ENCODE measurements around the gene TEX26.
"Not testable (repeated sequence)": the region's sequence is repeated elsewhere in the genome, so short reads cannot be mapped to it uniquely, and the experiment has no call there.

TEX26 gene

GRCh38 chr13:30918662-30919405 lies 13.6 kb upstream of the TEX26 start:
- Histone ChIP-seq H3K9me3 (ENCODE audit: control insufficient read depth, insufficient read depth, low read length) (no peaks in the 10 kb centered on the region), H3K27ac (ENCODE audit: low read length) (no peak overlapping the region), H3K4me3 (ENCODE audit: low read length) (no peak overlapping the region), H3K36me3 (ENCODE audit: control insufficient read depth, insufficient read depth, low read length) (no peaks in the 10 kb centered on the region), H3K4me1 (ENCODE audit: control insufficient read depth, insufficient read depth, low read length) (no peaks in the 10 kb centered on the region), H3K27me3 (ENCODE audit: control insufficient read depth, insufficient read depth, low read length) (no peaks in the 10 kb centered on the region)
- WGBS (ENCODE audit: insufficient coverage, insufficient read length): no CpG with 5 or more reads among the region's 6 CpGs
- no peak for DNase-seq (ENCODE audit: low read depth, low spot score)

DNA sequence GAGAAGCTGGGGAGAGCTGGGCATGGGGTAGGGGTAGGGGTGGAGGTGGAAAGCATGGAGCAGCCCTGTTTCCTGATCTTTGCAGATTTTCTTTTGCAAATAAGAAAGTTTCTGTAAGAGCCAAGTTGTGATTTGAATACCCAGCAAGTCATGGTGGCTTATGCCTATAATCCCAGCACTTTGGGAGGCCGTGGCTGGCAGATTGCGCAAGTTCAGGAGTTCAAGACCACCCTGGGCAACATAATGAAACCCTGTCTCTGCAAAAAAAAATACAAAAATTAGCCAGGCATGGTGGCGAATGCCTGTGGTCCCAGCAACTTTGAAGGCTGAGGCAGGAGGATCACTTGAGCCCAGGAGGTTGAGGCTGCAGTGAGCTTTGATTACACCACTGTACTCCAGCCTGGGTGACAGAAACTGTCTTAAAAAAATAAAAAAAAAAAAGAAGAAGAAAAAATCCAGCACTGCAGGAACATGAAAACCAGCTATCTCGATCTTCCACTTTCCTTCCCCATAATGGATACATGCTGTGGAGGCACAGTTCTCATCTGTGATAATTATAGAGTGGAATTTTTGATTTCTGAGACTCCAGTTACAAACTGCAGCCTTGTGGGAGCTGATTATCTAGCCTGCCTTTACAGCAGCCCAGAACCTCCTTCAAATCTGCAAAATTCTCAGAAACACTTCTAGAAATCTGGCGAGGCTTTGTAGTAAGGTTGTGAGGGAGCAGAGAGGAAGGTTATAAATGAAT lies 12.1 kb upstream of the TEX26 start:
- Histone ChIP-seq H3K4me3 (ENCODE audit: low read length) (no peak overlapping the region), H3K27me3 (ENCODE audit: control insufficient read depth, insufficient read depth, low read length) (no peaks in the 10 kb centered on the region), H3K36me3 (ENCODE audit: control insufficient read depth, insufficient read depth, low read length) (no peaks in the 10 kb centered on the region), H3K9me3 (ENCODE audit: control insufficient read depth, insufficient read depth, low read length) (no peaks in the 10 kb centered on the region), H3K4me1 (ENCODE audit: control insufficient read depth, insufficient read depth, low read length) (no peaks in the 10 kb centered on the region), H3K27ac (ENCODE audit: low read length) (no peak overlapping the region)
- no peak for DNase-seq (ENCODE audit: low read depth, low spot score)
- no CpG with 5 or more reads among the region's 5 CpGs for WGBS (ENCODE audit: insufficient coverage, insufficient read length)

GRCh38 chr13:30923418-30923817 lies 9.0 kb upstream of the TEX26 start:
- no peak overlapping the region for H3K4me3 ChIP-seq (ENCODE audit: low read length)
- WGBS (ENCODE audit: insufficient coverage, insufficient read length): no CpG with 5 or more reads among the region's 1 CpG
- H3K36me3 ChIP-seq (ENCODE audit: control insufficient read depth, insufficient read depth, low read length): no peaks in the 10 kb centered on the region
- H3K27ac ChIP-seq (ENCODE audit: low read length): no peak overlapping the region
- H3K27me3 ChIP-seq (ENCODE audit: control insufficient read depth, insufficient read depth, low read length): no peaks in the 10 kb centered on the region
- H3K4me1 ChIP-seq (ENCODE audit: control insufficient read depth, insufficient read depth, low read length): no peaks in the 10 kb centered on the region
- H3K9me3 ChIP-seq (ENCODE audit: control insufficient read depth, insufficient read depth, low read length): no peaks in the 10 kb centered on the region
- no peak for DNase-seq (ENCODE audit: low read depth, low spot score)

DNA sequence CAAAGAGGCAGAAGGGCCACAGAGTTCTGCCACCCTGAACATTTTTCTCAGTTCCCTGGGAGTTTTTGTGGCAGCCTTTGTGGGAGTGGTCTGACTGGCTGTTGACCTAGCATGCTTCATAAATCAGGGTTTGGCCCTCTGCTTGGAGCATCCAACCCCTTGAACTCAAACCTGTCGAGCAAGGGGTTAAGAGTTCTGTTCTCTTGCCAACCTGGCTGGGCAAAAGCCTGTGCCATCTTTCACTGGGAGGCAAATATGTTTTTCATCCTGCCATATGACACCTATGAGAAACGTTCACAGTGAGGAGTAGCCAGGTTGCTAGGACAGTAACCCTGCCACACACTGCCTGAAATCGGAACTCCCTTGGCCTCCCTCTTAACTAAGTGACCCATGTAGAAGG lies 7.7 kb upstream of the TEX26 start:
- no peak overlapping the region for H3K4me3 ChIP-seq (ENCODE audit: low read length)
- no peak for DNase-seq (ENCODE audit: low read depth, low spot score)
- no peaks in the 10 kb centered on the region for H3K36me3 ChIP-seq (ENCODE audit: control insufficient read depth, insufficient read depth, low read length)
- H3K4me1 ChIP-seq (ENCODE audit: control insufficient read depth, insufficient read depth, low read length): no peaks in the 10 kb centered on the region
- no peaks in the 10 kb centered on the region for H3K9me3 ChIP-seq (ENCODE audit: control insufficient read depth, insufficient read depth, low read length)
- no peaks in the 10 kb centered on the region for H3K27me3 ChIP-seq (ENCODE audit: control insufficient read depth, insufficient read depth, low read length)
- H3K27ac ChIP-seq (ENCODE audit: low read length): no peak overlapping the region
- WGBS (ENCODE audit: insufficient coverage, insufficient read length): no CpG with 5 or more reads among the region's 3 CpGs

DNA sequence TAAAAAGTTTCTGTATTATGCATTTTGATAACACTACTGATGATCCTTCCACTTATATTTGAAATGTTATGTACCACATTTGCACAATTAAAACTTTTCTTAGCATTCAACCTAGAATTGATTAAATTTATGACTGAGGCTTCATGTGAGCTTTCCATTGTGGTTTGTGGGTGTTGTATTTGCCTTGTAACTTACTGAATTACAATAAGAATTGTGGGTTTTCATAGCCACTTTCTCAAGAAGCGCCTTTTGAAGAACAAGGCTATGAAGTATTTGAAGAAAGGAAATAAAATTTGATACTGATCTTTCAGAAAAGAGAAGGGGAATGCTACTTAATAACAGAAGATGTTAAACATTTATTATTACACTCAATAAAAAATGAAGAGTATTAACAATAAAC lies 7.0 kb upstream of the TEX26 start:
- Histone ChIP-seq H3K27ac (ENCODE audit: low read length) (no peak overlapping the region), H3K27me3 (ENCODE audit: control insufficient read depth, insufficient read depth, low read length) (no peaks in the 10 kb centered on the region), H3K4me3 (ENCODE audit: low read length) (no peak overlapping the region), H3K36me3 (ENCODE audit: control insufficient read depth, insufficient read depth, low read length) (no peaks in the 10 kb centered on the region), H3K9me3 (ENCODE audit: control insufficient read depth, insufficient read depth, low read length) (no peaks in the 10 kb centered on the region), H3K4me1 (ENCODE audit: control insufficient read depth, insufficient read depth, low read length) (no peaks in the 10 kb centered on the region)
- no peak for DNase-seq (ENCODE audit: low read depth, low spot score)
- WGBS (ENCODE audit: insufficient coverage, insufficient read length): no CpG with 5 or more reads among the region's 1 CpG

DNA sequence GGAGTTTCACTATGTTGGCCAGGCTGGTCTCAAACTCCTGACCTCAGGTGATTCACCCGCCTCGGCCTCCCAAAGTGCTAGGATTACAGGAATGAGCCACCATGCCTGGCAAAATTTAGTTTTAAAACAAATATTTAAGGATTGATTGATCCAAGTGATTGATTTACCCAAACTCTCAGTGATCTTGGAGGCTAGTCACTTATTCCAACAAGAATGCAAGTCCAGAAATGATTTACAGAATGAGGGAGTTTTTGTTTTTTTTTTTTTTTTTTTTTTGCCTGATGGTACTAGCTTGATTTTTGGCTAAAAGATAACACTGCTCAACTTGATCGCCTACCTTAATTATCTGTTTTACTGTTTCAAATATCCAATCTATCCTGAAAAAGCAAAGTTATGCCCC lies 5.7 kb upstream of the TEX26 start:
- no peaks in the 10 kb centered on the region for H3K27me3 ChIP-seq (ENCODE audit: control insufficient read depth, insufficient read depth, low read length)
- H3K4me1 ChIP-seq (ENCODE audit: control insufficient read depth, insufficient read depth, low read length): no peaks in the 10 kb centered on the region
- no CpG with 5 or more reads among the region's 3 CpGs for WGBS (ENCODE audit: insufficient coverage, insufficient read length)
- H3K36me3 ChIP-seq (ENCODE audit: control insufficient read depth, insufficient read depth, low read length): no peaks in the 10 kb centered on the region
- DNase-seq (ENCODE audit: low read depth, low spot score): no peak
- H3K27ac ChIP-seq (ENCODE audit: low read length): no peak overlapping the region
- H3K4me3 ChIP-seq (ENCODE audit: low read length): no peak overlapping the region
- H3K9me3 ChIP-seq (ENCODE audit: control insufficient read depth, insufficient read depth, low read length): no peaks in the 10 kb centered on the region

DNA sequence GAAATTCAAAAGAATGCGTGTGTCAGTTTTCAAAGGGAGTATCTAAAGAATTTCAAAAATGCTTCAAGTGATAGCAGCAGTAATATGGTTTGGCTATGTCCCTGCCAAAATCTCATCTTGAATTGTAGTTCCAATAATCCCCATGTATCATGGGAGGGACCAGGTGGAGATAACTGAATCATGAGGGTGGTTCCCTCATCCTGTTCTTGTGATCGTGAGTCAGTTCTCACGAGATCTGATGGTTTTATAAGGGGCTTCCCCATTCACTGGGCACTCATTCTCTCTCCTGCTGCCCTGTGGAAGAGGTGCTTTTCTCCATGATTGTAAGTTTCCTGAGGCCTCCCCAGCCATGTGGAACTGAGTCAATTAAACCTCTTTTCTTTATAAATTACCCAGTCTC lies 5.3 kb upstream of the TEX26 start:
- not testable (repeated sequence) for H3K27ac ChIP-seq (ENCODE audit: low read length); H3K36me3 ChIP-seq (ENCODE audit: control insufficient read depth, insufficient read depth, low read length); H3K9me3 ChIP-seq (ENCODE audit: control insufficient read depth, insufficient read depth, low read length); H3K4me1 ChIP-seq (ENCODE audit: control insufficient read depth, insufficient read depth, low read length); H3K27me3 ChIP-seq (ENCODE audit: control insufficient read depth, insufficient read depth, low read length); DNase-seq (ENCODE audit: low read depth, low spot score); H3K4me3 ChIP-seq (ENCODE audit: low read length)
- WGBS (ENCODE audit: insufficient coverage, insufficient read length): no CpG with 5 or more reads among the region's 3 CpGs

- DNase-seq (ENCODE audit: low read depth, low spot score): no peak
- H3K4me3 ChIP-seq (ENCODE audit: low read length): no peak overlapping the region
- no peaks in the 10 kb centered on the region for H3K27me3 ChIP-seq (ENCODE audit: control insufficient read depth, insufficient read depth, low read length)
These were observed 4.9 kb upstream of the TEX26 start for GRCh38 chr13:30927595-30927994.

DNA sequence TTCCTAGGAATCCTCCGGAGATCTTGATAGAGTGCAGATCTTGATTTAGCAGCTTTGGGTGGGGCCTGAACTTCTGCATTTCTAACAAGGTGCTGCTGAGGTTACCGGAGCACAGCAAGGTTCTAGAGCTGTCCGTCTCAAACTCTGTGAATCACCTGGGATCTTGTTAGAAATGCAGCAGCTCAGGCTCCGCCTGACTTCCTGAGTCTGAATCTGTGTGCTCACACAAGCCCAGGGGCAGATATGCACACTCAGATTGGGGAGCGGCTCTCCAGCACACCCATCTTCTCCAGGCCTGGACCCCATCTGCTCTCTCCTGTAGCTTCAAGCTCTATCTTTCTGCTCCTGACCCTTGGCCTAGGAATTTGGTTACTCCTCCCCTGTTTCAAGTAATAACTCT lies 3.5 kb upstream of the TEX26 start:
- H3K27me3 ChIP-seq (ENCODE audit: control insufficient read depth, insufficient read depth, low read length): peaks cover 2% of the 10 kb centered on the region; the same call in 1 of the 2 replicates
- H3K4me3 ChIP-seq (ENCODE audit: low read length): no peak overlapping the region
- WGBS (ENCODE audit: insufficient coverage, insufficient read length): no CpG with 5 or more reads among the region's 5 CpGs
- H3K4me1 ChIP-seq (ENCODE audit: control insufficient read depth, insufficient read depth, low read length): no peaks in the 10 kb centered on the region
- H3K36me3 ChIP-seq (ENCODE audit: control insufficient read depth, insufficient read depth, low read length): no peaks in the 10 kb centered on the region
- H3K9me3 ChIP-seq (ENCODE audit: control insufficient read depth, insufficient read depth, low read length): no peaks in the 10 kb centered on the region
- no peak overlapping the region for H3K27ac ChIP-seq (ENCODE audit: low read length)
- no peak for DNase-seq (ENCODE audit: low read depth, low spot score)

More at GRCh38 chr13:30927595-30927994, 4.9 kb upstream of the TEX26 start:
- no peak overlapping the region for H3K27ac ChIP-seq (ENCODE audit: low read length)
- H3K4me1 ChIP-seq (ENCODE audit: control insufficient read depth, insufficient read depth, low read length): no peaks in the 10 kb centered on the region
- no CpG with 5 or more reads among the region's 1 CpG for WGBS (ENCODE audit: insufficient coverage, insufficient read length)
- H3K9me3 ChIP-seq (ENCODE audit: control insufficient read depth, insufficient read depth, low read length): no peaks in the 10 kb centered on the region
- H3K36me3 ChIP-seq (ENCODE audit: control insufficient read depth, insufficient read depth, low read length): no peaks in the 10 kb centered on the region

DNA sequence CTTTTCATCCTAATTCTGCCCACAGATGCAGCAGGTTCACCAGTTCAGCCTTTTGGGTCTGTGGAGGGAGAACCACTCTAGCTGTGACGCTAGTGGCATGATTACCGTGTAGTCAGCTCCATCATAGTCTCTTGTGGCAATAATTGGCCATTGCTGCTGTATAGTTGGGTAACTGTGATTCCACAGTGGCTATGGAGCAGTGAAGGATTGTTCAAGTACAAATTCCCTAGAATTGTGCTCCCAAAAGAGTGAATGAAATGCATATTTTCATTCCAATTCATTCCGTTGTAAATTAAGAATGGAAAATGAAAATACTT lies 856 bp downstream of the TEX26 start:
- DNase-seq (ENCODE audit: low read depth, low spot score): no peak
- H3K27ac ChIP-seq (ENCODE audit: low read length): no peak overlapping the region
- no peaks in the 10 kb centered on the region; the same call in 1 of the 2 replicates for H3K9me3 ChIP-seq (ENCODE audit: control insufficient read depth, insufficient read depth, low read length)
- H3K4me1 ChIP-seq (ENCODE audit: control insufficient read depth, insufficient read depth, low read length): no peaks in the 10 kb centered on the region
- no peak overlapping the region for H3K4me3 ChIP-seq (ENCODE audit: low read length)
- no CpG with 5 or more reads among the region's 3 CpGs for WGBS (ENCODE audit: insufficient coverage, insufficient read length)
- no peaks in the 10 kb centered on the region for H3K36me3 ChIP-seq (ENCODE audit: control insufficient read depth, insufficient read depth, low read length)
- H3K27me3 ChIP-seq (ENCODE audit: control insufficient read depth, insufficient read depth, low read length): peaks cover 2% of the 10 kb centered on the region; the same call in 1 of the 2 replicates

DNA sequence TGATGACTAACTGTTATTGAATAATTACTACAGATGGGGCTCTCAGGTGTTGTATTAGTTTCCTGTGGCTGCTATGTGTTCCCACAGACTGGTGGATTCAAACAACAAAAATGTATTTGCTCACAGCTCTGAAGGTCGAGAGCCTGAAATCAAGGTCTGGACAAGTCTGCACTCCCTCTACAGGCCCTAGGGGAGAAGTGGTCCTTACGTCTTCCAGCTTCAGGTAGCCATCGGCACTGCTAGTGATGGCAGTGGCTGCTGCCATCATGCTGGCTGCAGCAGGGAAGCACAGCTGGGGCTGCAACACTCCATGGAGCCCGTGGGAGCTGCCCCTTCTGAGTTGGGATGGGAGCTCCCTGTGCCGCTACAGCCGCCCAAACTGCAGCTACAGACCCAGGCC lies 1.9 kb downstream of the TEX26 start:
- peaks cover 2% of the 10 kb centered on the region; the same call in 1 of the 2 replicates for H3K27me3 ChIP-seq (ENCODE audit: control insufficient read depth, insufficient read depth, low read length)
- no peak overlapping the region for H3K4me3 ChIP-seq (ENCODE audit: low read length)
- no peaks in the 10 kb centered on the region; the same call in 1 of the 2 replicates for H3K9me3 ChIP-seq (ENCODE audit: control insufficient read depth, insufficient read depth, low read length)
- no CpG with 5 or more reads among the region's 6 CpGs for WGBS (ENCODE audit: insufficient coverage, insufficient read length)
- H3K4me1 ChIP-seq (ENCODE audit: control insufficient read depth, insufficient read depth, low read length): no peaks in the 10 kb centered on the region
- H3K27ac ChIP-seq (ENCODE audit: low read length): no peak overlapping the region
- DNase-seq (ENCODE audit: low read depth, low spot score): peak; percentile 7
- H3K36me3 ChIP-seq (ENCODE audit: control insufficient read depth, insufficient read depth, low read length): no peaks in the 10 kb centered on the region

All from iPS DF 6.9 (cell line).